Testis (tissue), 3 donors: ENCODE measurements around the gene NUDT3. TPM values are rescaled to one million over a fixed set of nuclear protein-coding genes. Genes with fewer than 3 reads are reported as not detected.

ENCODE experiments used
- DNase-seq: peaks from one replicate; pipeline ENCODE4 v3.0.0-alpha.2; 2019
- H3K27ac ChIP-seq, 2 donors: fragments of 200-600 bp; sonication (generic); one replicate each; pipeline ENCODE4 v1.5.1; 2019
- H3K27me3 ChIP-seq: fragments of 200-600 bp; sonication (generic); one replicate; pipeline ENCODE4 v1.5.1; 2019
- H3K36me3 ChIP-seq: fragments of 200-600 bp; sonication (generic); one replicate; pipeline ENCODE4 v1.5.1; 2017; ENCODE audit warnings: low read depth; ENCODE audit errors: missing control alignments
- H3K4me1 ChIP-seq: fragments of 200-600 bp; sonication (generic); one replicate; pipeline ENCODE4 v1.5.1; 2019
- H3K4me3 ChIP-seq, 2 donors: fragments of 200-600 bp; sonication (generic); one replicate each; pipeline ENCODE4 v1.5.1; 2017 to 2019
- H3K9me3 ChIP-seq: fragments of 200-600 bp; sonication (generic); one replicate; pipeline ENCODE4 v1.5.1; 2017
- POLR2A ChIP-seq: fragments of 450-650 bp; IDR thresholded peaks from one replicate; pipeline ENCODE4 v1.6.1; 2017; ENCODE audit warnings: antibody characterized with exemption, mild to moderate bottlenecking, moderate library complexity
- WGBS, 2 donors: methylation state at CpG; one replicate each; pipeline ENCODE4 v1.1.5; 2018; 5-methylcytosine and 5-hydroxymethylcytosine counted together
- intact Hi-C: fragments of 100-400 bp; cut with DNase I; formaldehyde crosslinking; loops from one replicate; pipeline ENCODE4 v1.15.1; 2023; ENCODE audit warnings: low total_unique reads
- polyA plus RNA-seq: library from polyadenylated mRNA; stranded (reverse); fragments of 350-450 nt; fragmentation: Illumina TruSeq; extraction: RNeasy Lipid Tissue Mini Kit (QIAGEN cat#74804); gene quantifications from one replicate; pipeline ENCODE4 v1.2.3, GENCODE V29; 2014; ENCODE audit warnings: low read depth, low replicate concordance; ENCODE audit not compliant: insufficient read depth
- total RNA-seq, 2 donors: library from RNA; depleted of rRNA; stranded (reverse); fragments of >200 nt; gene quantifications; one replicate each; pipeline ENCODE4 v1.2.3, GENCODE V29; 2016
- TF ChIP-seq, protein P1 (sequence below), 3 experiments: fragments of 450-650 bp in 2 of 3; fragments of 200-600 bp in 1 of 3; sonication (generic) in 1 of 3; IDR thresholded peaks; one replicate each; pipeline ENCODE4 v1.5.1; 2016 to 2019; ENCODE audit warnings: antibody characterized with exemption in 3 of 3, mild to moderate bottlenecking in 2 of 3, moderate library complexity in 1 of 3

The NUDT3 gene
- total and polyA plus RNA-seq, 3 donors from 2014 or later: 18.7 to 28.3 (median 24.0) TPM

DNA sequence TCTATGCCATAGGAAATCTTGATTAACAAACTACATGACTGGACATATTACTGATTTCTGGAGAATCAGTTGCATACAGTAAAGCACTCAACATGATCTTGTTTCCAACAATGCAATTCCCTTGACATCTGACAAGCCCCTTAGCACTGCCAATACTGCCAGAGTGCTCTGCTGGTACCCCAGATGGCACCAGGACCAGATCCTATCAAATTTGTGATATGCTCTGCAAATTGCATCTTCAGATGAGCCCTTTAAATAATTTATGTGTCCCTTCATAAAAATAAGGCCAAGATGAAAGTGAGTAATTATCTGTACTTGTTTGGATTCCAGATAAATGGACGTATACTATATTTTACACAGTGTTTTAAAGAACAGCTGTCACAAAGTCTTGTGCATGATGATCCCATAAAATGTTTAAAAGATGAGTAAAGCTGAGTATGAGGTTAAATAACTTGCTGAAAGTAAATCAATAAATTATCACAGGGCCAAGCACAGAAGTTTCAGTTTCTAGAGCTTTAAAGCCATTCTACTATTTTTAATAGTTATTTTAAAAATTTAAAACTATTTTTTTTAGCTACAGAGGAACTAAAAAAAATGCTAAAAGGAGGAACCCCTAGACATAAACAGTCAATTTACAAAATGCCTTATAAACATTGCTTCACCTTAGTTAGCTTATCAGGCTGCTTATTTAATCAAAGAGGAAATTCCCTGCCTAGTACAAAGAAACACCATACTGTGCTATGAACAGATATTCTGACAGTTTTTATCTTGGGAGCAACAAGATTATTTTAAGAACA, 42.1 kb downstream of the NUDT3 start:
- DNase-seq: no peak

DNA sequence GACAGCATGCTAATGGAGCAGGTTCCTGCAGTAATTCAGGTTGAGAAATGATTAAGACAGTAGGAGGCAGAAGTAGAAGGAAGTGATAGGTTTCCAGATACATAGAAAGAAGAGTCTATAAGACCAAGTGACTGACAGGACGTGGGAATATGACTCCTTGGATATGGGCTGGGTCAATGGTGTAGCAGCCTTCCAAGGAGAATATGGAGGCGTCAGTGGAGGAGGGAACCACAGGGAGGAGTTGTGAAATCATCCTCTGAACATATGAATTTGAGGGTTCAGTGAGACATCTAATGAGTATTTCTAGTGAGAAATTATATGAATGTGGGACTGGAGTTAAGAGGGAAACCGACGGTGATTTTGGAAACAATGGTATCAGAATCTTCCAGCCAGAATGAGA, 43.3 kb downstream of the NUDT3 start:
- 95 to 96% methylated on average over 4 of the region's 4 CpGs for WGBS, 2 donors
- Histone ChIP-seq H3K9me3 (no peaks in the 10 kb centered on the region), H3K4me3 (no peak overlapping the region), H3K4me1 (no peaks in the 10 kb centered on the region), H3K27me3 (no peaks in the 10 kb centered on the region), H3K36me3 (no peaks in the 10 kb centered on the region), H3K27ac (no peak overlapping the region)
- intact Hi-C loops: no loop called here
- DNase-seq: no peak
- TF ChIP-seq, protein P1, sequence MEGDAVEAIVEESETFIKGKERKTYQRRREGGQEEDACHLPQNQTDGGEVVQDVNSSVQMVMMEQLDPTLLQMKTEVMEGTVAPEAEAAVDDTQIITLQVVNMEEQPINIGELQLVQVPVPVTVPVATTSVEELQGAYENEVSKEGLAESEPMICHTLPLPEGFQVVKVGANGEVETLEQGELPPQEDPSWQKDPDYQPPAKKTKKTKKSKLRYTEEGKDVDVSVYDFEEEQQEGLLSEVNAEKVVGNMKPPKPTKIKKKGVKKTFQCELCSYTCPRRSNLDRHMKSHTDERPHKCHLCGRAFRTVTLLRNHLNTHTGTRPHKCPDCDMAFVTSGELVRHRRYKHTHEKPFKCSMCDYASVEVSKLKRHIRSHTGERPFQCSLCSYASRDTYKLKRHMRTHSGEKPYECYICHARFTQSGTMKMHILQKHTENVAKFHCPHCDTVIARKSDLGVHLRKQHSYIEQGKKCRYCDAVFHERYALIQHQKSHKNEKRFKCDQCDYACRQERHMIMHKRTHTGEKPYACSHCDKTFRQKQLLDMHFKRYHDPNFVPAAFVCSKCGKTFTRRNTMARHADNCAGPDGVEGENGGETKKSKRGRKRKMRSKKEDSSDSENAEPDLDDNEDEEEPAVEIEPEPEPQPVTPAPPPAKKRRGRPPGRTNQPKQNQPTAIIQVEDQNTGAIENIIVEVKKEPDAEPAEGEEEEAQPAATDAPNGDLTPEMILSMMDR (IDR thresholded peaks at IDR 0.05): no peak
- no peak for TF ChIP-seq POLR2A

More for the DNA sequence above, 42.1 kb downstream of the NUDT3 start:
- H3K4me1 ChIP-seq: no peaks in the 10 kb centered on the region
- H3K4me3 ChIP-seq: no peak overlapping the region
- intact Hi-C loops: no loop called here
- H3K27me3 ChIP-seq: no peaks in the 10 kb centered on the region
- 36 to 52% methylated on average over 1 of the region's 1 CpG for WGBS, 2 donors
- no peak overlapping the region for H3K27ac ChIP-seq
- no peaks in the 10 kb centered on the region for H3K9me3 ChIP-seq
- TF ChIP-seq POLR2A: no peak
- TF ChIP-seq, protein P1 (IDR thresholded peaks at IDR 0.05): no peak
- H3K36me3 ChIP-seq: no peaks in the 10 kb centered on the region

DNA sequence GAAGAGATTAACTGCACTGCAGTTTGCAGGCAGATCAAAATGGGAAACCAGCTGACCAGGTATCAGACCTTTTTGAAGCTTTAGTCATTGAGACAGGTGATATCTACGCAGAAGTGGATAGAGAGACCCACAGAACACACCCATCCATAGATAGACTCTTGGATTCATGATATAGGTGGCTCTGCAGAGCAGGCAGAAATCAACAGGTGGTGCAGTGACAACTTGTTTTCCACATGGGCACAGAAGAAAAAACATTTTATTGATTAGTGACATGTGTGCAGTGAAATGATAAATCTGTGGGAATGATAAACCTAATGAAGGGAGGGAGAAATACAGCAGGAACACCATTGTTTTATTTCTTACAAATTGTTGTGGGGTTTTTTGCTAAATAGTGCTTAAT, 45.2 kb downstream of the NUDT3 start:
- H3K27ac ChIP-seq: no peak overlapping the region
- intact Hi-C loops: no loop called here
- no peaks in the 10 kb centered on the region for H3K36me3 ChIP-seq
- no peak for TF ChIP-seq POLR2A
- TF ChIP-seq, protein P1 (IDR thresholded peaks at IDR 0.05): no peak
- no peak overlapping the region for H3K4me3 ChIP-seq
- H3K27me3 ChIP-seq: no peaks in the 10 kb centered on the region
- WGBS, 2 donors: 82 to 96% methylated on average over 1 of the region's 1 CpG
- DNase-seq: no peak
- no peaks in the 10 kb centered on the region for H3K4me1 ChIP-seq
- no peaks in the 10 kb centered on the region for H3K9me3 ChIP-seq

DNA sequence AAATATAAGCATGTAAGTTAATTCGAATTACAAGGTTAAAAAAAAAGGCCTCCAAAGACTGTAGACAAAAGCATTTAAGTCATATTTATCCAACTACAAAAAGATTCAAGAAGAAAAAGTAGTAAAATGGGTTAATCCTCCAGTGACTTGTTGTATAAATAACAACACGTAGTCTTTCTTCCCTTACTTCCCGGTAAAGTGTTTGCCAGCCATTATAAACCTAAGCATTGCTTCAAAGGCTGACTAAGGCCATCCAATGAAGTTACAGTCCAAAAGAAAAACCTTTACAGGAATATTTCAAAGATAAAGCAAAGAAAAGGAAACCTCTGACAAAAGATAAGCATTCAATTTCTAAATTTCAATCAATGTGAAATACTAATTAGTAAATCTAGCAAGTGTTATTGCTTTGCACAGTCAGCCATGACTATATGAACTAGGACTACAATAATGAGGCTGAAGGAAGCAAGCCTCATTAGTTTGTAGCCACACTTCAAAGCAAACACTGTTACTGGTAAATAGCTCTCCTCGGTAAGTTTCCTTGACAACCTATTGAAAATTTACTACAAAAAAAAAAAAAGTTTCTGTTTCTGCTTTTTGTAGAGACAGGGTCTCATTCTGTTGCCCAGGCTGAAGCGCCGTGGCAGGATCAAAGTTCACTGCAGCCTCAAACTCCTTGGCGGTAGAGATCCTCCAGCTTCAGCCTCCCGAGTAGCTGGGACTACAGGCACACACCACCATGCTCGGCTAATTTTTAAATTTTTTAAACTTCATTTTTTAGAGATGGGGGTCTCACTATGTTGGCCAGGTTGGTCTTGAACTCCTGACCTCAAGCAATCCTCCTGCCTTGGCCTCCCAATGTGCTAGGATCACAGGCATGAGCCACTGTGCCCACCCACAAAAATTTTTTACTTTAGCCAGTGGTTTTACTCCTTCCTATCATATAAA, 46.0 kb downstream of the NUDT3 start:
- Histone ChIP-seq H3K4me1 (no peaks in the 10 kb centered on the region), H3K36me3 (no peaks in the 10 kb centered on the region), H3K27ac (no peak overlapping the region), H3K4me3 (no peak overlapping the region), H3K9me3 (no peaks in the 10 kb centered on the region), H3K27me3 (no peaks in the 10 kb centered on the region)
- 80 to 83% methylated on average over 9 of the region's 9 CpGs for WGBS, 2 donors
- DNase-seq: no peak
- intact Hi-C loops: no loop called here
- TF ChIP-seq, protein P1 (IDR thresholded peaks at IDR 0.05): no peak
- no peak for TF ChIP-seq POLR2A
